ENCODE measurements around the gene RYR2. TPM values are rescaled to one million over a fixed set of nuclear protein-coding genes. Genes with fewer than 3 reads are reported as not detected.

The RYR2 gene
- total and polyA plus RNA-seq, 2 of the 8 experiments (the other 6 are each of a cell fraction or from before 2014, with no cell fraction given), result 1.3 to 4.4 TPM

DNA sequence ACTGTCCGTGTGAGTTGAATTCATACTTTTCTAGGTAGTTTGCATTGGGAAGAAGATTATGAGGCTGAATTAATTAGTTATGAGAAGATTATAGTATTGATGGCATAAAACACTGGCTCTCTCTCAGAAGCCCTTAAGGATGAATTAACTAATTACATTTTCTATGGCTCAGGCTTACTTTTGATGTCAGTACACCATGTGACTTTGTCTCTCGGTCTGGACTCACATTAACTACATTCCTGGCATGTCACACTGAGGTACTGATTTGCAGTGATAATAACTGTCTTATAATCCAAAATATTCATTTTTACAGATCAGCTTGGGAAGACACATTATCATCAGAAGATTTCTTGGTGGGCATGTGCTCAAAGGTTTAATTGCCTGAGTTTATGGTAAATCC, 486.6 kb downstream of the RYR2 start (continued):
- TF ChIP-seq RAD21 (IDR thresholded peaks at IDR 0.05 in 1 of 2, conservative IDR thresholded peaks at IDR 0.05 in 1 of 2; ENCODE audit: low read depth in 2 of 2, low read length in 2 of 2) (no peak), GABPA (IDR thresholded peaks at IDR 0.05; ENCODE audit: borderline replicate concordance, insufficient read depth, low read length) (no peak), TCF12 (IDR thresholded peaks at IDR 0.05; ENCODE audit: low read depth, low read length) (no peak), GTF2F1 (IDR thresholded peaks at IDR 0.05; ENCODE audit: borderline replicate concordance, low read depth, low read length) (no peak)
- TF ChIP-seq, protein P1, sequence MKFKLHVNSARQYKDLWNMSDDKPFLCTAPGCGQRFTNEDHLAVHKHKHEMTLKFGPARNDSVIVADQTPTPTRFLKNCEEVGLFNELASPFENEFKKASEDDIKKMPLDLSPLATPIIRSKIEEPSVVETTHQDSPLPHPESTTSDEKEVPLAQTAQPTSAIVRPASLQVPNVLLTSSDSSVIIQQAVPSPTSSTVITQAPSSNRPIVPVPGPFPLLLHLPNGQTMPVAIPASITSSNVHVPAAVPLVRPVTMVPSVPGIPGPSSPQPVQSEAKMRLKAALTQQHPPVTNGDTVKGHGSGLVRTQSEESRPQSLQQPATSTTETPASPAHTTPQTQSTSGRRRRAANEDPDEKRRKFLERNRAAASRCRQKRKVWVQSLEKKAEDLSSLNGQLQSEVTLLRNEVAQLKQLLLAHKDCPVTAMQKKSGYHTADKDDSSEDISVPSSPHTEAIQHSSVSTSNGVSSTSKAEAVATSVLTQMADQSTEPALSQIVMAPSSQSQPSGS (IDR thresholded peaks at IDR 0.05; ENCODE audit: low read length), result no peak
